Measurements from ENCODE around the gene MSL3B.
A peak's percentile ranks its signal among the peaks of the same experiment; 100 is the strongest.

Gene MSL3B

DNA sequence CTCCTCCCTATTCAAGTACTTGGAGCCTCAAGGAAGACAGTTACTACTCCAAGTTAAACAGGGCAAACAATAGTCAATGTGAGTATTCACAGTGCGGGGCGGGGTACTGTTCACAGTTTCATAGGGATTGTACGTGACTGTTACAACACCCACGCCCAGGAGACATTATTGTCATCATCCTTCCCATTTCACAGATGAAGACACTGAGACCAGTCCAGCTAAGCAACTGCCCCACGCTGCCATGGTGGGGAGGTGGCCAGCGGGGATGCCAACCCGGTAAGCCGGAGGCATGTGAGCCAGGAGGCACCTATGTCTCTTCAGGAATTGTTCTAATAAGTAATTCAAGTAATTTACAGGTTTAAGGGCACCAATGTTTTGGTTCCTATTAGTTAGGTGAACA is 14.8 kb downstream of the MSL3B start:
- Mint-ChIP-seq H3K9me3 (no peaks in the 10 kb centered on the region), H3K27ac (peak overlapping the region; percentile 43)

DNA sequence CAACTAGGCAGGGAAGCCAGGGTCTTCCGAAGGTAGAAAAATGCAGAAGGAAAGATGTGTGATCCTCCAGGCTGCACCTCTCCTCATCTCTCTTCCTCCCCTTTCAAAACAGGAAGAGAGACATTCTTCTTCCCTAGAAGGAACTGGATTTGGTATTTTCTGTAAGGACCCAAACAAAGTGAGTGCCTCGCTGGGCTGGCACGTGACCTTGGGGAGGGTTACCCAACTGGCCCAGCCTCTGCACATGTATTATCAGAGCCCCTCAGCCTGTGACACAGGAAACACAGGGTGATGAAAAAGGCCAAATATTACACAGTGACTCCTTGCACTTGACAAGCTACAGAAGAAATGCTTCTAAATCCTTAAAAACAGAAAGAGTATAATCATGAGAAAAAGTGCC is 16.1 kb downstream of the MSL3B start:
- Mint-ChIP-seq H3K27ac (no peak overlapping the region), H3K4me1 (ENCODE audit: unreplicated experiment) (peaks cover 22% of the 10 kb centered on the region), H3K27me3 (no peaks in the 10 kb centered on the region), H3K36me3 (peaks cover 14% of the 10 kb centered on the region), H3K9me3 (no peaks in the 10 kb centered on the region), H3K4me3 (peak overlapping the region; percentile 99)
- TF ChIP-seq, protein P1, sequence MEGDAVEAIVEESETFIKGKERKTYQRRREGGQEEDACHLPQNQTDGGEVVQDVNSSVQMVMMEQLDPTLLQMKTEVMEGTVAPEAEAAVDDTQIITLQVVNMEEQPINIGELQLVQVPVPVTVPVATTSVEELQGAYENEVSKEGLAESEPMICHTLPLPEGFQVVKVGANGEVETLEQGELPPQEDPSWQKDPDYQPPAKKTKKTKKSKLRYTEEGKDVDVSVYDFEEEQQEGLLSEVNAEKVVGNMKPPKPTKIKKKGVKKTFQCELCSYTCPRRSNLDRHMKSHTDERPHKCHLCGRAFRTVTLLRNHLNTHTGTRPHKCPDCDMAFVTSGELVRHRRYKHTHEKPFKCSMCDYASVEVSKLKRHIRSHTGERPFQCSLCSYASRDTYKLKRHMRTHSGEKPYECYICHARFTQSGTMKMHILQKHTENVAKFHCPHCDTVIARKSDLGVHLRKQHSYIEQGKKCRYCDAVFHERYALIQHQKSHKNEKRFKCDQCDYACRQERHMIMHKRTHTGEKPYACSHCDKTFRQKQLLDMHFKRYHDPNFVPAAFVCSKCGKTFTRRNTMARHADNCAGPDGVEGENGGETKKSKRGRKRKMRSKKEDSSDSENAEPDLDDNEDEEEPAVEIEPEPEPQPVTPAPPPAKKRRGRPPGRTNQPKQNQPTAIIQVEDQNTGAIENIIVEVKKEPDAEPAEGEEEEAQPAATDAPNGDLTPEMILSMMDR (conservative IDR thresholded peaks at IDR 0.05), result no peak
- no peak for DNase-seq (ENCODE audit: extremely low spot score, unreplicated experiment)

More for the DNA sequence above, 14.8 kb downstream of the MSL3B start:
- no peak for DNase-seq (ENCODE audit: extremely low spot score, unreplicated experiment)
- peaks cover 22% of the 10 kb centered on the region for H3K4me1 Mint-ChIP-seq (ENCODE audit: unreplicated experiment)
- TF ChIP-seq, protein P1 (conservative IDR thresholded peaks at IDR 0.05), result no peak
- H3K36me3 Mint-ChIP-seq, result peaks cover 14% of the 10 kb centered on the region
- no peaks in the 10 kb centered on the region for H3K27me3 Mint-ChIP-seq
- peak overlapping the region; percentile 99 for H3K4me3 Mint-ChIP-seq

DNA sequence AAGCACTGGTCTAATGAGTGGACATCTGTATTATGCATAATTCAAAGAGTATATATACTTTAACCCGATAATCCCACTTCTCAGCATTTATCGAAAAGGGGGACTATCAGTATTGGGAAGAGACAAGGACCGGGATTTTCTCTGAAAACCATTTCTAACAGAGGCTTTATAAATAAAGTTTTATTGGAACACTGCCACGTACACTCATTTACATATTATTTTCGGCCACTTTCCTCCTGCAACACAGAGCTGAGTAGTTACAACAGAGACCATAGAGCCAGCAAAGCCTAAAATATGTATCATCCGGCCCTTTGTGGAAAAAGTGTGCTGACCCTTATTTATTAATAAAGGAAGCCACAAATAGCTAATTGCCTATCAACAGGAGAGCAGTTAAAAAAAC is 17.0 kb downstream of the MSL3B start:
- peaks cover 14% of the 10 kb centered on the region for H3K36me3 Mint-ChIP-seq
- H3K27ac Mint-ChIP-seq, result no peak overlapping the region
- no peaks in the 10 kb centered on the region for H3K27me3 Mint-ChIP-seq

DNA sequence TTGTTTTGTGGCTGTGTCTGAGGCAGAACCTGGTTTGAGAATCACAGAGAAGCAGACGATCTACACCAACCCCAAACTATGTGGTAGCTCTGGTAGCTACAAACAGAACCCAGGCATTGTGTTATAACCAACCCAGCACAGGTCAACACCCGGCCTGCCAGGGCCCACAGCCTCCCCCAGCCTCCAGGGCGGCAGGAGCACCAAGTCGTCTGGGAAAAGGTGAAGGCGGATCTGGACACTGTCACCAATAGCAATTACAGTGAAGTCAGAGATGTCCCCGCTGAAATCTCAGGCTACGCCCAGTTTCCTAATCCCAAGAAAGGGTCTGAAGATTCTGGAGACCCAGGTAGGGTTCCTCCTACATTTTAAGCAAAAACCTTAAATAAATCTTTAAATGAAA is 17.4 kb downstream of the MSL3B start:
- Mint-ChIP-seq H3K27me3 (no peaks in the 10 kb centered on the region), H3K36me3 (peaks cover 17% of the 10 kb centered on the region), H3K4me3 (no peak overlapping the region), H3K4me1 (ENCODE audit: unreplicated experiment) (peaks cover 22% of the 10 kb centered on the region), H3K9me3 (no peaks in the 10 kb centered on the region), H3K27ac (no peak overlapping the region)
- no peak for DNase-seq (ENCODE audit: extremely low spot score, unreplicated experiment)
- TF ChIP-seq, protein P1 (conservative IDR thresholded peaks at IDR 0.05), result no peak

More for the DNA sequence above, 17.0 kb downstream of the MSL3B start:
- Mint-ChIP-seq H3K4me3 (no peak overlapping the region), H3K9me3 (no peaks in the 10 kb centered on the region), H3K4me1 (ENCODE audit: unreplicated experiment) (peaks cover 22% of the 10 kb centered on the region)
- TF ChIP-seq, protein P1 (conservative IDR thresholded peaks at IDR 0.05), result no peak
- DNase-seq (ENCODE audit: extremely low spot score, unreplicated experiment), result no peak

DNA sequence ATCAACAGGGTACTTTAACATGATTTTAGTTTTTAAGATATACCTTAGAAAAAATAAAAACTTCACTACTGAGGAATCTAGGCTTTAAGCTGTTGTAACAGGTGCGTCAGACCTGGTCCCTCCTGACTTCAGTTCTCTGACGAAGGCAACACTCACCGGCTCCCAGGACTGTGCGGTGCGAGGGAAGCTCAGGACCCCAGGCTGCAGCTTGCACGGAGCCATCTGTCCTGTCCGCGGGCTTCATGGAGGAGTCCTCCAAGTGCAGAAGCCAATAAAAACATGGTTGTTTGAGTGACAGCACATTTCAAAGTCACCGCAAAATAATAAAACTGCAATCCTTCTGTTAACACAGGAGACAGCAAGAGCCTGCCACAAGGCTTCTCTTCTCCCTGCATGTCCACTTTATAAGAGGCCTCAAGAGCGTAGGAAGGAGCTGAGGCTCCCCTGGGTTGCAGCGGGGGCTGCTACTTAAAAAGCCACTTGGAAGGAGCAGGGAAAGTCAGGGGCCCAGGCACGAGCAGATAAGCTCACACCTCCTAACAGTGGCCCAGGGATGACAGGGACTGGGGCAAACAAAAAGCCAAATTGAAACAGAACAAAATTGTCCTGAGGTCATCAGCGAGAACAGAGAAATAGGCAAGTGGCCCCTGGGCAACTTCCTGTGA is 18.4 kb downstream of the MSL3B start:
- peak; percentile 64 for DNase-seq (ENCODE audit: extremely low spot score, unreplicated experiment)
- Mint-ChIP-seq H3K36me3 (peaks cover 18% of the 10 kb centered on the region), H3K4me3 (no peak overlapping the region), H3K4me1 (ENCODE audit: unreplicated experiment) (peaks cover 18% of the 10 kb centered on the region), H3K9me3 (no peaks in the 10 kb centered on the region), H3K27me3 (no peaks in the 10 kb centered on the region), H3K27ac (no peak overlapping the region)
- TF ChIP-seq, protein P1 (conservative IDR thresholded peaks at IDR 0.05), result no peak

Measured in type B pancreatic cell (in vitro differentiated cells).